ENCODE results near the gene TCF12.
"Not testable (repeated sequence)": the region's sequence is repeated elsewhere in the genome, so short reads cannot be mapped to it uniquely, and the experiment has no call there.

TCF12 gene

DNA sequence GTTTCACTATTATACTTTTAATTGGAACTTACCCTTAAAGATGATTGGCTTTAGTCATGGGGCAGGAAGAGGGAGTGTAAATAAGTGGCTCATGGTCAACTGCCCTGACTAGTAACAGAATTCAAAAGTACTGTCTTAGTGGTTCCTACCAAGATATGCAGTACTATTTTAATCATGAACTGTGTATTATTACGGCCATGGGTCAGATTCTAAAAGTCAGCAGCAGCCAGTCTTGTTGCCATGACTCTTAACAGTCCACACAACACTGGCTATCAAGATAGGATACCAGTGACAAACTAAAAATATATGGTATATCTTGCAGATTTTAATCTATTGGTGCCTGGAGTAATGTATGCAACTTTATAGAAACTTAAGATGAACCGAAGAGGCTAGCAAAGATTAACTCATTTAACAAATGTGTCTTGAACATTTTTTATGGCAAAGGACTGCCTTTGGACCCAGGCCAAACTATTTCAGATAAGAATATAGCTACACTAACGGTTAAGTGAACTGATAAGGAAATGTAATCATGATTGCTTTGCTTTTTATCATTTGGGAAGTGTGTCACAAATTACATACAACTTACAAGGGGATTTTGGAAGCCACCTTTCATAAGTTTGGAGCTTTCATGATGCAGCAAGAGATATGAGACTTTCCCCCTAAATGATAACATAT, 163.7 kb downstream of the TCF12 start:
- DNase-seq (ENCODE audit: insufficient read length, low spot score), result no peak
- FAIRE-seq, result no peak

DNA sequence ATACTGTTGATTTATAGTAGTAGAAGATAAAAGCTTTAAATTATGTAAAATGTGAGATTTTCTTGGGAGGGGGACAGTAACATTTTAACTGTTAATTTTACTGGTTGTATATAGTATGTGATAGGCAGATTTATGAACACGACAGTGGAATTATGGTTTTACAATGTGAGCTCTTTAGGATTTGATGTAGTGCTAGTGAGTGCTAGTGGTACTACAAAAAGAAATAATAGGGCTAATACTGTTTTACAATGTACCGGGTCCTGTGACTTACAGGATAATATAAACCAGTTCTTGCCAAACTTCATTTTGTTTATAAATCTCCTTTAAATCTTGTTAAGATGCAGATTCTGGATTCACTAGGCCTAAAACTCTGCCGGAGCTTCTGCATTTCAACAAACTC, 165.7 kb downstream of the TCF12 start:
- DNase-seq (ENCODE audit: insufficient read length, low spot score) (no peak), FAIRE-seq (no peak)

DNA sequence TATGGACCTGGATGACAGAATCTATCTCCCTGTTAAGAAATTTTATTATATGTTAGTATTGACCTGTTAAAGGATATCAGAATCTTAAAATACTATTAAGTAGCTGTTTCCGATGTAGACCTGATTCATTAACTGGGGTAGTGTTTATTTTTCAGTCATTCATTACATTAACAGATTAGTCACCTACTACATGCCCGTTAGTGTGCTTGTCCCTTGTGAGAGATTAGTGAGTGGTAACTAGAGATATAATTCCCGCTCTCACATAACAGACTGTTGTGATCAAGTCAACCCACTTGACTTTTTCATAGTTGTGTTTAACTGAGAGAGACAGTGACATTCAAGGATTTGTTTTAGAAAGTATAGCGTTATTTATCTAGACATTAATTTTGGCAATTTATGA, 166.8 kb downstream of the TCF12 start:
- FAIRE-seq (no peak), DNase-seq (ENCODE audit: insufficient read length, low spot score) (no peak)

DNA sequence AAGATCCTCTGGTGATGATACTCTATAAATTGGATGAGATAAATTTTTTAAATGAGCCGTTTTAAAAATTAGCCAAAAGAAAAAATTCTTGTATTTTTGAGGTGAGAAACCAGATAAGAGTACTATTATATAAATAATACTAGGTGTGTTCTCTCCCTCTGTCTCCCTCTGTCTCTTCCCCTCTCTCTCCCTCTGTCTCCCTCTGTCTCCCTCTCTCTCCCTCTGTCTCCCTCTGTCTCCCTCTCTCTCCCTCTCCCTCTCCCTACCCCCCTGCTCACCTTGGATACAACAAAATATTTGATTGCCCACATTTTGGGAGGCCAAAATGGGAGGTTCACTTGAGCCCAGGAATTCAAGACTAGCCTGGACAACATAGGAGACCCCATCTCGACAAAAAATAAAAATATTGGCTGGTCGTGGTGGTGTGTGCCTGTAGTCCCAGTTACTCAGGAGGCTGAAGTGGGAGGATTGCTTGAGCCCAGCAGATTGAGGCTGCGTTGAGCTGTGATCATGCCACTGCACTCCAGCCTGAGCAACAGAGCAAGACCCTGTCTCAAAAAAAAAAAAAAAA, 168.5 kb downstream of the TCF12 start:
- no peak for FAIRE-seq
- DNase-seq (ENCODE audit: insufficient read length, low spot score), result no peak

- DNase-seq (ENCODE audit: insufficient read length, low spot score) (no peak), FAIRE-seq (peak; percentile 55)
These were observed 171.5 kb downstream of the TCF12 start for GRCh38 chr15:57089815-57090495.

DNA sequence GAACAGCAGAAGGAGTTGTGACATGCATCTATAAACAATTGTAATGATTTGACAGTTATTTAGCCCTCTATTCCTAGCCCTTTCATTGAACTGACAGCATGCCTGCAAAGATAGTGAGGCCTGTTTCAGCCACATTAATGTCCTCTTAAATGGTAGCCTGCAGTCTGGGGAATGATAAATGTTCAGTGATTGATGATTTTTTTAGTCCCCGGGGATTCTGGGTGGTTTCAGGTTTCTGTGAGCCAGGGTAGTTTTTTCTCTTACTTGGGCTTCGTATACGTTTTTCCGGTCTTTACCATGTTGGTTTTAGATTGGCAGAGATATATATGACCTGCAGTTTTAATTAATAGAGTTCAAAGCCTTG, 172.0 kb downstream of the TCF12 start:
- FAIRE-seq (no peak), DNase-seq (ENCODE audit: insufficient read length, low spot score) (no peak)

DNA sequence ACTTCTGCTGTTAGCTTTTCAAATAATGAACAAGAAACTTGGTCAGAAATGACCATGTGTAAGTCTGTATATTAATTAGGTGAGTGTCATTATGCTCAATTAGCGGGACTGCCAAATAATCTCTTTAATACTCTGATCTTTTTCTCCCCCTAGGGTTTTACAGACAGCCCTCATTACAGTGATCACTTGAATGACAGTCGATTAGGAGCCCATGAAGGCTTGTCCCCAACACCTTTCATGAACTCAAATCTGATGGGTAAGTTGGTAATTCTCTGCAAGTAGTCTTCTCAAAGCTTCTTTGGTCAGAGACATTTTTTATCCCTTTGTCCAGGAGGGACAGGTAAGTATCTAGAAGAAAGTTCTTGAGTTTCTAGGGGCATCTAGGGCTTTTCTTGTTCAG, 173.2 kb downstream of the TCF12 start:
- FAIRE-seq (no peak), DNase-seq (ENCODE audit: insufficient read length, low spot score) (no peak)

GRCh38 chr15:57092252-57092651, 173.8 kb downstream of the TCF12 start:
- no peak for DNase-seq (ENCODE audit: insufficient read length, low spot score)
- no peak for FAIRE-seq

- FAIRE-seq (no peak), DNase-seq (ENCODE audit: insufficient read length, low spot score) (no peak)
These were observed 176.1 kb downstream of the TCF12 start for GRCh38 chr15:57094321-57095257.

GRCh38 chr15:57095896-57096295, 177.5 kb downstream of the TCF12 start:
- FAIRE-seq (no peak), DNase-seq (ENCODE audit: insufficient read length, low spot score) (no peak)

DNA sequence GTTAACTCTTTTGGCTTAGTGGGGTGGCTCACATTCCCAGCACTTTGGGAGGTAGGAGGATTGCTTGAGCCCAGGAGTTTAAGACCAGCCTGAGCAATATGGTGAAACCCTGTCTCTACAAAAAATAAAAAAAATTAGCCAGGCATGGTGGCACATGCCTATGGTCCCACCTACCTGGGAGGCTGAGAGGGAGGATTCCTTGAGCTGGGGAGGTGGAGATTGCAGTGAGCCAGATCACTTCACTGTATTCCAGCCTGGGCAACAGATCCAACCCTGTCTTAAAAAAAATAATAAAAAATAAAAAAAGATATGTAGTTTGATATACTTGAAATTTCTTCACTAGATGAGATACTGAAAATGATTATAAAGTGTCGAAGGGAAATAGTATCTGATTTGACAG, 178.8 kb downstream of the TCF12 start:
- no peak for FAIRE-seq

DNA sequence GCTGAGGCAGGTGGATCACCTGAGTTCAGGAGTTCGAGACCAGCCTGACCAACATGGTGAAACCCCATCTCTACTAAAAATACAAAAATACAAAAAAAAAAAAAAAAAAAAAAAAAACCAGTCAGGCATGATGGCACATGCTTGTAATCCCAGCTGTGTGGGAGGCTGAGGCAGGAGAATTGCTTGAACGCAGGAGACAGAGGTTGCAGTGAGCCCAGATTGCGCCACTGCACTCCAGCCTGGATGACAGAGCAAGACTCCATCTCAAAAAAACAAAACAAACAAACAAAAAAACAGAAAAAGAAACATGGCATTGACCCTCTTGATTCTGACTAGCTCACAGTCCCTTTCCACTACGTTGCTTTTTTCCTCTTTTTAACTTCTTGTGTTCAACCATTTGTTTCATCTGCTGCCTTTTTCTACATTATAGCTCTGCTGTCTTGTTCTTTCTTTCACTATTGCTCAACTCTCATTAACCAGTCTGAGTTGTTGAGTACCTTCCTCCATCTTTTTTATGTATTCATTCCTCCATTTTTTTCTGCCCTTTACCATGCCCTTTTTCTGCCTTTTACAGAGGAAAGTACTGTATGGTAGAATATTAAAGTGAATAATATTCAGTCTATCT, 179.6 kb downstream of the TCF12 start:
- FAIRE-seq; DNase-seq (ENCODE audit: insufficient read length, low spot score): not testable (repeated sequence)

More for the DNA sequence above, 178.8 kb downstream of the TCF12 start:
- DNase-seq (ENCODE audit: insufficient read length, low spot score), result no peak

- DNase-seq (ENCODE audit: insufficient read length, low spot score) (no peak), FAIRE-seq (no peak)
These were observed 180.5 kb downstream of the TCF12 start for GRCh38 chr15:57098896-57099295.

DNA sequence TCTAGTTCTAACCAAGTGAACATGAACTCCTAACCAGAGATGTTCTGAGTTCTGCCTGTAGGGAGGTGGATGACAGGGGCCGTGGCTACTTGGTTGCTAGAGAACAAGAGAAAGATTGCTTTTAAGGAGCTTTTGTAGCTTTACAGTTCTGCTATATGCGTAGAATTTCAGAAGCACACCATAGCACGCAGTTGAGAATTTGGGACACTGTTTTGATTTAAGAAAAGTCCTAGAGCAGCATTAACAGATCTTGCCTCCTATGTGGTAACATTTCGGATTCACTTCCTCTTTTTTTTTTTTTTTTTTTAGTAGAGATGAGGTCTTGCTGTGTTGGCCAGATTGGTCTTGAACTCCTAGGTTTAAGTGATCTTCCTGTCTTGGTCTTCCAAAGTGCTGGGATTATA, 181.7 kb downstream of the TCF12 start:
- no peak for DNase-seq (ENCODE audit: insufficient read length, low spot score)
- no peak for FAIRE-seq

GRCh38 chr15:57102858-57103257, 184.4 kb downstream of the TCF12 start:
- FAIRE-seq (no peak), DNase-seq (ENCODE audit: insufficient read length, low spot score) (no peak)

DNA sequence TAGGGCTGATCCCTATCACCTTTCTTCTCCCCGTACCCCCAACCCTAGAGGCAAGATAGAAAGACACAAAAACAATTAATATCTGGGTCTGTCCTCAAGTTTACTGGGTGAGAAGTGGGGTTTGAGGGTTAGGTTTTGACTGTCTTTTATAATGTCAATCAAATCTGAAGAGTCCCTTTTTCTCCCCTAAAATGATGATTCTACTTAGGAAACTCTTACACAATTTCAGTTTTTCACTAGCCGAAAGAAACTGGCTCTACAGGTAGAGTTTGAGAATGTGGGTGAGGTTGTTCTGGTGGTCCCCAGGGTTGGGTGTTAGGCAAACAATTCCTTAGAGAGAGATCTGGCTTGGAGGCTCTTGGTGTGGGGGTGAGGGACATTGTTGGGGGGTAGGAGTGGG, 189.9 kb downstream of the TCF12 start:
- FAIRE-seq (no peak), DNase-seq (ENCODE audit: insufficient read length, low spot score) (no peak)

GRCh38 chr15:57109005-57109404, 190.6 kb downstream of the TCF12 start:
- DNase-seq (ENCODE audit: insufficient read length, low spot score) (no peak), FAIRE-seq (no peak)

DNA sequence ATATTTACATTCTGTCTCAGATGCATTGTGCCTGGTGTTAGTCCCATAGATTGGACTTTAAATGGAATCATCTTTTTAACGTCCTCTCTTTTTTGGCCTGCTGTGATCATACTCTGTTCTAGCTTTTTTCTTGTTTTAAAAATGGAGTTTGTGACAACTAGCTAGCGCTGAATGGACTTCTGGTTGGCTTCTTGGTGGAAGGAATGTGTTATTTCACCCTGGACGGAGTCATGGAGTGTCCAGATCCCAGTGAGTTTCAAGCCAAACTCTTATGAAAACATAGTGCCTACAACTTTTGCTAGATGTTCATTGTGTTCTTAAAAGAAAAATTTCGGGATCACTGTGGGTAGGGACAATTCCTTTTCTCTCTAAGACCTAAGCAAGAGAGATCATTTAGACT, 192.6 kb downstream of the TCF12 start:
- no peak for DNase-seq (ENCODE audit: insufficient read length, low spot score)
- FAIRE-seq, result no peak

GRCh38 chr15:57112178-57112577, 193.7 kb downstream of the TCF12 start:
- FAIRE-seq, result no peak
- DNase-seq (ENCODE audit: insufficient read length, low spot score), result no peak

DNA sequence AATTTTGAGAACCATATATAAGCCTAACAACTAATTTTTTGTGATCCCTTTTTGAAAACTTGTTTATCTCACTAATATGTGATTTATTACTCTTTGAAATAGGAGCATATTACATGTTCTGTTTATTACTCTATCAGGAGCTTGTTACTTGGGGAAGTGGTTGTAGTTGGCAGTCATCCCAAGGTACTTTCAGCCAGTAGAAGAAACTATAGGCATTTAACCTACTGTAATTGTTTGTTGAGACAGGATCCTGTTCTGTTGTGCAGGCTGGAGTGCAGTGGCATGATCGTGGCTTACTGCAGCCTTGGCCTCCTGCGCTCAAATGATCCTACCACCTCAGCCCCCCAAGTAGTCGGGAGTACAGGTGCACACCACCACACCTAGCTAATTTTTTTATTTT, 195.6 kb downstream of the TCF12 start:
- FAIRE-seq, result no peak
- no peak for DNase-seq (ENCODE audit: insufficient read length, low spot score)

Data from HTR-8/SVneo (cell line).